ENCODE measurements around the gene KPTN. TPM values are rescaled to one million over a fixed set of nuclear protein-coding genes. Genes with fewer than 3 reads are reported as not detected.

The KPTN gene
- total RNA-seq, 1 donor from 2014 or later, result 11.4 TPM

GRCh38 chr19:47437500-47437899, 46.5 kb downstream of the KPTN start:
- intact Hi-C loops (cut with micrococcal nuclease), result loop anchor here (2.0 kb wide), 3 partner anchors 47 to 173 kb away; partner anchors contain the start of genes KPTN and NAPA

DNA sequence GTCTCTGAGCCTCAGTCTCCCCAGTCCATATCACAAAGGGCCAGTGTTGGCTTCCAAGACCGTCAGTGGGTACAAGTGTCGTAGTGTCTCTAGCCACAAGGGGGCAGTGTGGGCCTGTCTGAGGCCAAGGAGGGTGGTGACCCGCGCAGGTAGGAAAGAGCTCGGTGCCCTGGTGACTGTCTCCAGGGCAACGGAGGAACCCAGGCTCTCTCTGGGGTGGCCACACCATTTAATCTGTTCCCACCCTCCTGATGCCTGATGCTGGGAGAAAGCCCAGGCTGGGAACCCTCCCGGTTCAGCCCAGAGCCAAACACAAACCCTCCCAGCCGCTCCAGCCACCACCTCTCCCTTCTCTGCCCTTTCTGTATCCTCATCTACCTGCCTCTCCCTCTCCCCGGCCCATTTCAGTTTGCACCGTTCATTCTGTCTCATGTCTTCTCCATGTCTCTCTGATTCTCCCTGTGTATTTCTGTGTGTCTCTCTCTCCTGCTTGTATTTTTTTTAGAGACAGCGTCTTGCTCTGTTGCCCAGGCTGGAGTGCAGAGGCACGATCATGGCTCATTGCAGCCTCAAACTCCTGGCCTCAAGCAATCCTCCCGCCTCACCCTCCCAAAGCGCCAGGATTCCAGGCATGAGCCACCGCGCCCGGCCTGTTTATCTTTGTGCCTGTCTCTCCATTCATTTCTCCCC, 47.2 kb downstream of the KPTN start:
- intact Hi-C loops (cut with micrococcal nuclease), result loop anchor here (1.0 to 2.0 kb wide), 5 partner anchors 48 to 270 kb away; partner anchors contain the start of genes KPTN and NAPA

GRCh38 chr19:47435883-47436417, 48.1 kb downstream of the KPTN start:
- intact Hi-C loops (cut with micrococcal nuclease), result loop anchor here (1.0 to 2.0 kb wide), 5 partner anchors 49 to 271 kb away; partner anchors contain the start of genes KPTN and NAPA

GRCh38 chr19:47435196-47435595, 48.8 kb downstream of the KPTN start:
- intact Hi-C loops (cut with micrococcal nuclease), result no loop called here

DNA sequence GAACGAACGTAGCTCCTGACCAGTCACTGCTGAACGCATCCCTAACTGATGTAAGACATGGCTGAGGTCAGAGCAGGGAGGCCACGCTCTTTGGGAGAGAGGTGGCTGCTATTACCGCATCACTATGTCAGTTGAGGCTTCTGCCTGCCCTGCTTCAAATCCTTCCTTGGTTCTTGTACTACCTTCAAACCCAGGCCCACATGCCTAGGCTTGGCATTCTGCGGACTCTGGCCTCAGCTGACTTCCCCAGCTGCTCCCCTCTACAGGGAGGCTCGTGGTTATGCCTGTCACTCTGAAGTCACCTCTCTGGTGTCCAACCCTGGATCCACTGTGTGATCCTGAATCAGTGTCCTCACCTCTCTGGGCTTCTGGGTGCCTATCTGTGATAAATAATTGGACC, 49.9 kb downstream of the KPTN start:
- intact Hi-C loops (cut with micrococcal nuclease), result no loop called here

GRCh38 chr19:47433121-47433520, 50.9 kb downstream of the KPTN start:
- intact Hi-C loops (cut with micrococcal nuclease), result no loop called here

- intact Hi-C loops (cut with micrococcal nuclease), result no loop called here
Measured at GRCh38 chr19:47432499-47432898, 51.5 kb downstream of the KPTN start.

DNA sequence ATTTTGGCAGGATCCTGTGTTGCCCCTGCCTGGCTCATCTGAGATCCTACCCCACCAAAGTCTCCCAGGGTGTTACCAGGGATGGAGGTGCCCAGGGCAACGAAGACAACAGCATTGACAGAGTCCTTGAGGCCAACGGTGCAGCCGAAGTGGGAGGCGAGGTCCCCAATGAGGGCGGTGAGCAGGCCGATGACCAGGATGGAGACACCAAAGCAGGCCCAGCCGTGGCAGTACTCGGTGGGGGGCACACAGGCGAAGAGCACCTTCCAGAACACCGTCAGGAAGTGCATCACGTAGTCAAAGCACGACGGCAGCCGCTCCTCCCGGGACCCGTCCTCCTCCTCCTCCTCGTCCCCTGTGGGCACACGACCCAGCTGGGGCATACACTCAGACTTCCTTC, 51.9 kb downstream of the KPTN start:
- intact Hi-C loops (cut with micrococcal nuclease), result no loop called here

- intact Hi-C loops (cut with micrococcal nuclease), result no loop called here
Measured at GRCh38 chr19:47430041-47430802, 53.8 kb downstream of the KPTN start.

GRCh38 chr19:47429140-47429793, 54.8 kb downstream of the KPTN start:
- intact Hi-C loops (cut with micrococcal nuclease), result loop anchor here (2.0 kb wide), 1 partner anchor 270 kb away; no protein-coding TSS in a partner anchor

- intact Hi-C loops (cut with micrococcal nuclease), result loop anchor here (2.0 kb wide), 1 partner anchor 270 kb away; no protein-coding TSS in a partner anchor
Measured at GRCh38 chr19:47428177-47428894, 55.7 kb downstream of the KPTN start.

DNA sequence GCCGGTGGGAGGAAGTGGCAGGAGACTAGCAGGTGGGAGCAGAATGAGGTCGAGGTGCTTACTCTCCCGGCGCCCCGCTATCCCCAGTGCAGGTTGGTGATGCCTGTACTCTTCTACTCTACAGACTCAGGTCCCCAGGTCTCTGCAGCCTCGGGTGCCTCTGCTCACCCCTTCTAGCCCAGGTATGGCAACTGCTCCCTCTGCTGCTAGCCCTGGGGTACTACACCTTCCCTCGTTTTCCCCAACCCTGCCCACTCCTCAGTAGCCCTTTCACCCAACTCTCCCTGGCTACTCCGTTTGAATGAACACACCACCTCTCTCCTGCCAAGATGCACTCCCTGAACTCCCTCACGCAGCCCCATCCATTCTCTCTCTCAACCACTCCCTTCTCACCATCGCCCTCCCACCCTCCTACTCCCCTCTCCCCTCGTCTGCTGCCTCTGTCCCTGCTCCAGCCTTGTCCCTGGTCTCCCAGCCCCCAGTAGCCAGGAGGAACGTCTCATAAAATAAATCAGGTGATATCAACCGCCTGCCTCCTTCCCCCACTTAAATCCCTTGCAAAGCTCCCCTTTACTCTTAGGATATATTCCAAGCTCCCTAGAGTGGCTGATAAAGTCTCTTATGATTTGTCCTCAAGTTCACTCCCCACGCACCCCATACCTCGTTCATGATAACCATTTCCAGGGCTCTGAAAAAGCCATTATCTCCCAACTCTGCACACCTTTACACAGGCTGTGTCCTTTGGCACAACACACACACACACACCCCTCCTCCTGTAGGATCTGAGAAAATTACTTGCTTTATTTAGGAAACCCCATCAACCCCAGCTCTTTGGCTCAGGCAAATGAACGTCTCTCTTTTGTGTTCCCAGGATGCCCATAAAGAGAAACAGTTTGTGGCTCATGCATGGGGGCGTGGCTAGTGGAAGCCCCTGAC, 56.5 kb downstream of the KPTN start:
- intact Hi-C loops (cut with micrococcal nuclease), result loop anchor here (2.0 kb wide), 2 partner anchors 131 to 271 kb away; no protein-coding TSS in a partner anchor

Other genes with a start within 250 kb of the KPTN start
- gene CCDC9, start 227.7 kb downstream of the KPTN start, total RNA-seq, result 30.4 and 34.7 TPM in 2 replicates
- gene INAFM1, start 209.3 kb downstream of the KPTN start, total RNA-seq, result 8.7 and 10.2 TPM in 2 replicates
- 1.4 and 1.7 TPM in 2 replicates for gene C5AR1, start 174.4 kb downstream of the KPTN start, total RNA-seq
- gene C5AR2, start 152.0 kb downstream of the KPTN start, total RNA-seq, result 0.86 and 0.95 TPM in 2 replicates
- 15.0 and 15.5 TPM in 2 replicates for gene DHX34, start 134.9 kb downstream of the KPTN start, total RNA-seq
- gene MEIS3, start 64.7 kb downstream of the KPTN start, total RNA-seq, result 0.20 TPM in 1 of 2 replicates, not detected in the other
- gene SLC8A2, start 12.3 kb downstream of the KPTN start, total RNA-seq, result 0.07 and 0.39 TPM in 2 replicates
- gene NAPA, start 30.8 kb upstream of the KPTN start, total RNA-seq, result 89.2 and 90.5 TPM in 2 replicates
- gene ZNF541, start 88.9 kb upstream of the KPTN start, total RNA-seq, result 0.39 and 0.50 TPM in 2 replicates
- 15.8 and 16.6 TPM in 2 replicates for gene BICRA, start 124.9 kb upstream of the KPTN start, total RNA-seq
- gene EHD2, start 229.2 kb upstream of the KPTN start, total RNA-seq, result 0.11 TPM in 1 of 2 replicates, not detected in the other